ENCODE data around the gene NT5C1A.

NT5C1A gene

GRCh38 chr1:39690794-39691382, 19.0 kb upstream of the NT5C1A start:
- in situ Hi-C loops (cut with MboI; ENCODE audit: low pct_unique_long_range_greater_than_20kb, low sequenced_read_pairs) = no loop called here
- DNase-seq = no peak

- in situ Hi-C loops (cut with MboI; ENCODE audit: low pct_unique_long_range_greater_than_20kb, low sequenced_read_pairs) = no loop called here
- DNase-seq = no peak
These were observed 18.3 kb upstream of the NT5C1A start for GRCh38 chr1:39690225-39690624.

- in situ Hi-C loops (cut with MboI; ENCODE audit: low pct_unique_long_range_greater_than_20kb, low sequenced_read_pairs) = no loop called here
These were observed 17.7 kb upstream of the NT5C1A start for GRCh38 chr1:39689635-39690034.

GRCh38 chr1:39689214-39689613, 17.3 kb upstream of the NT5C1A start:
- no peak for DNase-seq
- in situ Hi-C loops (cut with MboI; ENCODE audit: low pct_unique_long_range_greater_than_20kb, low sequenced_read_pairs) = no loop called here

More at GRCh38 chr1:39689635-39690034, 17.7 kb upstream of the NT5C1A start:
- no peak for DNase-seq

- no peak for DNase-seq
- in situ Hi-C loops (cut with MboI; ENCODE audit: low pct_unique_long_range_greater_than_20kb, low sequenced_read_pairs) = no loop called here
These were observed 16.8 kb upstream of the NT5C1A start for GRCh38 chr1:39688706-39689105.

- in situ Hi-C loops (cut with MboI; ENCODE audit: low pct_unique_long_range_greater_than_20kb, low sequenced_read_pairs) = no loop called here
- no peak for DNase-seq
These were observed 15.3 kb upstream of the NT5C1A start for GRCh38 chr1:39687243-39687642.

- no peak for DNase-seq
- in situ Hi-C loops (cut with MboI; ENCODE audit: low pct_unique_long_range_greater_than_20kb, low sequenced_read_pairs) = no loop called here
These were observed 13.2 kb upstream of the NT5C1A start for GRCh38 chr1:39685071-39685470.

GRCh38 chr1:39684313-39684664, 12.4 kb upstream of the NT5C1A start:
- in situ Hi-C loops (cut with MboI; ENCODE audit: low pct_unique_long_range_greater_than_20kb, low sequenced_read_pairs) = no loop called here
- DNase-seq = no peak

- in situ Hi-C loops (cut with MboI; ENCODE audit: low pct_unique_long_range_greater_than_20kb, low sequenced_read_pairs) = no loop called here
- no peak for DNase-seq
These were observed 11.8 kb upstream of the NT5C1A start for GRCh38 chr1:39683591-39684312.

GRCh38 chr1:39681999-39682398, 10.1 kb upstream of the NT5C1A start:
- DNase-seq = no peak
- in situ Hi-C loops (cut with MboI; ENCODE audit: low pct_unique_long_range_greater_than_20kb, low sequenced_read_pairs) = no loop called here

- DNase-seq = no peak
- in situ Hi-C loops (cut with MboI; ENCODE audit: low pct_unique_long_range_greater_than_20kb, low sequenced_read_pairs) = no loop called here
These were observed 9.4 kb upstream of the NT5C1A start for GRCh38 chr1:39681294-39681693.

GRCh38 chr1:39680751-39681150, 8.8 kb upstream of the NT5C1A start:
- no peak for DNase-seq
- in situ Hi-C loops (cut with MboI; ENCODE audit: low pct_unique_long_range_greater_than_20kb, low sequenced_read_pairs) = no loop called here

GRCh38 chr1:39679821-39680220, 7.9 kb upstream of the NT5C1A start:
- in situ Hi-C loops (cut with MboI; ENCODE audit: low pct_unique_long_range_greater_than_20kb, low sequenced_read_pairs) = no loop called here
- DNase-seq = no peak

GRCh38 chr1:39678889-39679288, 7.0 kb upstream of the NT5C1A start:
- in situ Hi-C loops (cut with MboI; ENCODE audit: low pct_unique_long_range_greater_than_20kb, low sequenced_read_pairs) = no loop called here
- DNase-seq = no peak

GRCh38 chr1:39677645-39678044, 5.7 kb upstream of the NT5C1A start:
- in situ Hi-C loops (cut with MboI; ENCODE audit: low pct_unique_long_range_greater_than_20kb, low sequenced_read_pairs) = no loop called here
- no peak for DNase-seq

- in situ Hi-C loops (cut with MboI; ENCODE audit: low pct_unique_long_range_greater_than_20kb, low sequenced_read_pairs) = no loop called here
- DNase-seq = no peak
These were observed 5.1 kb upstream of the NT5C1A start for GRCh38 chr1:39676948-39677548.

GRCh38 chr1:39675220-39675619, 3.3 kb upstream of the NT5C1A start:
- no peak for DNase-seq
- in situ Hi-C loops (cut with MboI; ENCODE audit: low pct_unique_long_range_greater_than_20kb, low sequenced_read_pairs) = no loop called here

GRCh38 chr1:39673215-39673614, 1.3 kb upstream of the NT5C1A start:
- no peak for DNase-seq
- in situ Hi-C loops (cut with MboI; ENCODE audit: low pct_unique_long_range_greater_than_20kb, low sequenced_read_pairs) = no loop called here

GRCh38 chr1:39672551-39672947, 642 bp upstream of the NT5C1A start:
- in situ Hi-C loops (cut with MboI; ENCODE audit: low pct_unique_long_range_greater_than_20kb, low sequenced_read_pairs) = no loop called here
- DNase-seq = no peak

- in situ Hi-C loops (cut with MboI; ENCODE audit: low pct_unique_long_range_greater_than_20kb, low sequenced_read_pairs) = no loop called here
These were observed 494 bp downstream of the NT5C1A start for GRCh38 chr1:39671433-39671792.

GRCh38 chr1:39670689-39671088, 1.2 kb downstream of the NT5C1A start:
- in situ Hi-C loops (cut with MboI; ENCODE audit: low pct_unique_long_range_greater_than_20kb, low sequenced_read_pairs) = no loop called here
- no peak for DNase-seq

More at GRCh38 chr1:39671433-39671792, 494 bp downstream of the NT5C1A start:
- no peak for DNase-seq

Data from KBM-7 (cell line).